ENCODE measurements around the gene C2CD3. TPM values are rescaled to one million over a fixed set of nuclear protein-coding genes. Genes with fewer than 3 reads are reported as not detected.

Gene C2CD3
- total and polyA plus RNA-seq, 10 of the 15 experiments (the other 5 are each of a cell fraction or from before 2014, with no cell fraction given), result 2.3 to 24.0 (median 16.3) TPM

DNA sequence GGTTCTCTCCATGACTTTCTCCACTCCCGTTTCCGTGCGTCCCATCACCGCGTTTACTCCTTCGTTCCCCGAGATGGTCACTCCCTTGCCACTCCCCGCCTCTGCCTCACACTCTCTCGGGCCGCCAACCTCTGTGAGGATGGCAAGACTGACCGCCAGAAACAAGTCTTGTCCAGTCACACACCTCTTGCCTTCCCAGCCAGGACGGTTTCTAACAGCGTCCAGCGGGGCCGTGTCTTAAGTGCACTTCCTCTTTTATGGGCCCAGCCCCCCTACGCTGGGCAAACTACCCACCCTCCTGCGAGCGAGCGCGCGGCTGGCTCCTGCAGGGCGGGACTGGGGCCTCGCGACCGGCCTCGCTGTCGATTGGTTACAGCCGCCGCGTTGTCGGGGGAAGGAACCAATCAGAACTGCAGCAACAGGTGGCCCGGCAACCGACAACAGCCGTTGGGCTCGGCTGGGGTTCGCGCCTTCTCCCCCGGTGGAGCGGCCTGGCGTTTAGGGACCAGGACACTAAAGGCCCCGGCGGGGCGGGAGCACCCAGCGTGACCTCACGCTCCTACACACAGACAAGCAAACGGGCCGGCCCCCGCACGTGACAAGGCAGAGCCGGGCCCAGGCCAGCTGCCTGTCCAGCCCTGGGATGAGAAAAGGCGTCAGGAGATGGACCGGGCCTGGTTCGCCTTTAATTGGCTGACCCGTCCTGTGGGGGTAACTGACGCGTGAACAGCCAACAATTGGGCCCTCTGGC is 187.6 kb downstream of the C2CD3 start:
- Histone ChIP-seq H3K27me3 (replicated peaks in 1 of 2; ENCODE audit: control insufficient read depth in 2 of 2, insufficient read depth in 2 of 2, low read length in 1 of 2) (no peaks in the 10 kb centered on the region), H3K9me3 (replicated peaks; ENCODE audit: control insufficient read depth, insufficient read depth, low read length) (no peaks in the 10 kb centered on the region), H4K20me1 (ENCODE audit: control insufficient read depth, insufficient read depth) (no peaks in the 10 kb centered on the region), H3K9ac (ENCODE audit: control insufficient read depth, insufficient read depth, low read length) (peak overlapping the region; percentile 85), H3K4me1 (ENCODE audit: control insufficient read depth, insufficient read depth, low read length) (peaks cover 29% of the 10 kb centered on the region), H3K36me3 (ENCODE audit: control insufficient read depth in 2 of 2, insufficient read depth in 2 of 2, low read length in 1 of 2) (peaks cover 0 to 4% of the 10 kb centered on the region in 2 experiments; a peak in 2 of 4 replicates), H3K27ac (ENCODE audit: control insufficient read depth, insufficient read depth) (peak overlapping the region; percentile 85), H3K4me3 (peak overlapping the region; percentile 79), H2AFZ (ENCODE audit: control insufficient read depth, low read depth, low read length) (peak overlapping the region; percentile 84), H3K4me2 (ENCODE audit: control insufficient read depth, insufficient read depth) (peak overlapping the region; percentile 99), H3K79me2 (ENCODE audit: control insufficient read depth, insufficient read depth, low read length) (peaks cover 46% of the 10 kb centered on the region)
- ATAC-seq, result peak; percentile 85
- BruUV-seq (replicated peaks), result no TSS peak
- intact Hi-C loops (cut with micrococcal nuclease; ENCODE audit: unreplicated experiment) (loop anchor here (5.0 kb wide), 2 partner anchors 39 to 189 kb away; partner anchors contain the start of genes C2CD3 and PPME1), in situ Hi-C loops (cut with MboI) (no loop called here)
- no peak for FAIRE-seq
- DNase-seq (ENCODE audit: low read depth, low spot score), result peak; percentile 89
- ChIA-PET RAD21 (ENCODE audit: unreplicated experiment) (interaction anchor here (0.9 to 5.1 kb wide), 7 partner anchors 9 to 188 kb away, joined by 3 to 47 read pairs (median 7); partner anchors contain the start of genes C2CD3 and PPME1), CTCF (no interaction called here), POLR2A (interaction anchor here (0.5 to 4.3 kb wide), 14 partner anchors 8 to 467 kb away, joined by 3 to 41 read pairs (median 4); partner anchors contain the start of genes C2CD3, PPME1 and RAB6A), SMC1A (ENCODE audit: uncharacterized antibody, unreplicated experiment) (interaction anchor here (0.8 to 5.5 kb wide), 7 partner anchors 8 to 204 kb away, joined by 4 to 49 read pairs (median 9); no protein-coding TSS in a partner anchor)
- WGBS (ENCODE audit: insufficient coverage, insufficient replicate concordance, low lambda C conversion rate, missing lambda C conversion rate), result under 1% methylated on average over 56 of the region's 56 CpGs
- TF ChIP-seq, protein P1, sequence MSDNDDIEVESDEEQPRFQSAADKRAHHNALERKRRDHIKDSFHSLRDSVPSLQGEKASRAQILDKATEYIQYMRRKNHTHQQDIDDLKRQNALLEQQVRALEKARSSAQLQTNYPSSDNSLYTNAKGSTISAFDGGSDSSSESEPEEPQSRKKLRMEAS (IDR thresholded peaks at IDR 0.05; ENCODE audit: low read depth, low read length), result peak; percentile 80; the same call in 1 of the 2 replicates
- peak; percentile 73 for TF ChIP-seq SP1 (IDR thresholded peaks at IDR 0.05; ENCODE audit: low read depth, low read length)
- TF ChIP-seq SMAD1 (IDR thresholded peaks at IDR 0.05; ENCODE audit: low read depth, partially characterized antibody), result peak; percentile 65
- TF ChIP-seq PAX5 (IDR thresholded peaks at IDR 0.05; ENCODE audit: borderline replicate concordance, low read depth, low read length), result peak; percentile 85
- peak; percentile 94 for TF ChIP-seq RFX5 (IDR thresholded peaks at IDR 0.05; ENCODE audit: low read depth, low read length)
- TF ChIP-seq CBX3 (IDR thresholded peaks at IDR 0.05; ENCODE audit: borderline replicate concordance, low read depth), result no peak
- TF ChIP-seq, protein P2, sequence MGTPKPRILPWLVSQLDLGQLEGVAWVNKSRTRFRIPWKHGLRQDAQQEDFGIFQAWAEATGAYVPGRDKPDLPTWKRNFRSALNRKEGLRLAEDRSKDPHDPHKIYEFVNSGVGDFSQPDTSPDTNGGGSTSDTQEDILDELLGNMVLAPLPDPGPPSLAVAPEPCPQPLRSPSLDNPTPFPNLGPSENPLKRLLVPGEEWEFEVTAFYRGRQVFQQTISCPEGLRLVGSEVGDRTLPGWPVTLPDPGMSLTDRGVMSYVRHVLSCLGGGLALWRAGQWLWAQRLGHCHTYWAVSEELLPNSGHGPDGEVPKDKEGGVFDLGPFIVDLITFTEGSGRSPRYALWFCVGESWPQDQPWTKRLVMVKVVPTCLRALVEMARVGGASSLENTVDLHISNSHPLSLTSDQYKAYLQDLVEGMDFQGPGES (IDR thresholded peaks at IDR 0.05), result peak; percentile 58; the same call in 1 of the 2 replicates
- no peak for TF ChIP-seq CREM (IDR thresholded peaks at IDR 0.05; ENCODE audit: low read depth)
- TF ChIP-seq SMAD5 (IDR thresholded peaks at IDR 0.05; ENCODE audit: low read depth), result peak; percentile 82; the same call in 1 of the 2 replicates
- TF ChIP-seq GATAD2B (conservative IDR thresholded peaks at IDR 0.05; ENCODE audit: low read depth), result peak; percentile 60; the same call in 1 of the 2 replicates
- TF ChIP-seq, protein P3, sequence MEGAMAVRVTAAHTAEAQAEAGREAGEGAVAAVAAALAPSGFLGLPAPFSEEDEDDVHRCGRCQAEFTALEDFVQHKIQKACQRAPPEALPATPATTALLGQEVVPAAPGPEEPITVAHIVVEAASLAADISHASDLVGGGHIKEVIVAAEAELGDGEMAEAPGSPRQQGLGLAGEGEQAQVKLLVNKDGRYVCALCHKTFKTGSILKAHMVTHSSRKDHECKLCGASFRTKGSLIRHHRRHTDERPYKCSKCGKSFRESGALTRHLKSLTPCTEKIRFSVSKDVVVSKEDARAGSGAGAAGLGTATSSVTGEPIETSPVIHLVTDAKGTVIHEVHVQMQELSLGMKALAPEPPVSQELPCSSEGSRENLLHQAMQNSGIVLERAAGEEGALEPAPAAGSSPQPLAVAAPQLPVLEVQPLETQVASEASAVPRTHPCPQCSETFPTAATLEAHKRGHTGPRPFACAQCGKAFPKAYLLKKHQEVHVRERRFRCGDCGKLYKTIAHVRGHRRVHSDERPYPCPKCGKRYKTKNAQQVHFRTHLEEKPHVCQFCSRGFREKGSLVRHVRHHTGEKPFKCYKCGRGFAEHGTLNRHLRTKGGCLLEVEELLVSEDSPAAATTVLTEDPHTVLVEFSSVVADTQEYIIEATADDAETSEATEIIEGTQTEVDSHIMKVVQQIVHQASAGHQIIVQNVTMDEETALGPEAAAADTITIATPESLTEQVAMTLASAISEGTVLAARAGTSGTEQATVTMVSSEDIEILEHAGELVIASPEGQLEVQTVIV (IDR thresholded peaks at IDR 0.05; ENCODE audit: borderline replicate concordance, partially characterized antibody), result peak; percentile 41
- TF ChIP-seq MEF2A (IDR thresholded peaks at IDR 0.05; ENCODE audit: insufficient read depth, low read depth, low read length), result no peak
- TF ChIP-seq SIX5 (IDR thresholded peaks at IDR 0.05; ENCODE audit: low read depth, low read length, severe bottlenecking), result no peak
- TF ChIP-seq ESRRA (IDR thresholded peaks at IDR 0.05; ENCODE audit: low read length), result no peak
- no peak for TF ChIP-seq NFXL1 (IDR thresholded peaks at IDR 0.05; ENCODE audit: borderline replicate concordance)
- TF ChIP-seq NRF1 (conservative IDR thresholded peaks at IDR 0.05; ENCODE audit: low read depth, low read length), result no peak
- TF ChIP-seq, protein P4, sequence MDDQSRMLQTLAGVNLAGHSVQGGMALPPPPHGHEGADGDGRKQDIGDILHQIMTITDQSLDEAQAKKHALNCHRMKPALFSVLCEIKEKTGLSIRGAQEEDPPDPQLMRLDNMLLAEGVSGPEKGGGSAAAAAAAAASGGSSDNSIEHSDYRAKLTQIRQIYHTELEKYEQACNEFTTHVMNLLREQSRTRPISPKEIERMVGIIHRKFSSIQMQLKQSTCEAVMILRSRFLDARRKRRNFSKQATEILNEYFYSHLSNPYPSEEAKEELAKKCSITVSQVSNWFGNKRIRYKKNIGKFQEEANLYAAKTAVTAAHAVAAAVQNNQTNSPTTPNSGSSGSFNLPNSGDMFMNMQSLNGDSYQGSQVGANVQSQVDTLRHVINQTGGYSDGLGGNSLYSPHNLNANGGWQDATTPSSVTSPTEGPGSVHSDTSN (IDR thresholded peaks at IDR 0.05; ENCODE audit: insufficient replicate concordance, low read depth, low read length), result no peak
- peak; percentile 71; the same call in 1 of the 2 replicates for TF ChIP-seq CREB1 (IDR thresholded peaks at IDR 0.05; ENCODE audit: low read depth)
- TF ChIP-seq TCF7 (IDR thresholded peaks at IDR 0.05; ENCODE audit: borderline replicate concordance), result no peak
